ENCODE measurements around the gene PTPRN2.
"Not testable (repeated sequence)": the region's sequence is repeated elsewhere in the genome, so short reads cannot be mapped to it uniquely, and the experiment has no call there.

PTPRN2 gene

GRCh38 chr7:157707983-157708918, 879.4 kb downstream of the PTPRN2 start:
- no peak for DNase-seq

DNA sequence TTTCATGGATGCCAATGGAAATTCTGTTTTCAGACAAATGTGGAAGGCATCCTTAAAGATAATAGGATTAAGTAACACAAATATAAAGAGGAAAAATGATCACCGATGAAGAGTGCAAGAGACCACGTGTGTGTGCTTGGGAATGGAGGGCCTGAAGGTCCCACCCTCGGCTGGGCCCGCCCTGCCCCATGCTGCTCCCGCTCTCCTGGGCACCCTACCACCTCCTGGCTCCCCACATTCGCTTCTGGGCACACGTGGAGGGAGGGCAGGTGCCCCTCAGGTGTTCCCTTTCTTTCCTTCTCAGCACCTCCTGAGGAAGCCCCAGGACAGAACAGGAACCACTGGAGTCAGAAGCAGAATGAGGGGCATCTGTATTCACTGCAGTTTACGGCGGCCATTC, 883.3 kb downstream of the PTPRN2 start:
- no peak for DNase-seq

DNA sequence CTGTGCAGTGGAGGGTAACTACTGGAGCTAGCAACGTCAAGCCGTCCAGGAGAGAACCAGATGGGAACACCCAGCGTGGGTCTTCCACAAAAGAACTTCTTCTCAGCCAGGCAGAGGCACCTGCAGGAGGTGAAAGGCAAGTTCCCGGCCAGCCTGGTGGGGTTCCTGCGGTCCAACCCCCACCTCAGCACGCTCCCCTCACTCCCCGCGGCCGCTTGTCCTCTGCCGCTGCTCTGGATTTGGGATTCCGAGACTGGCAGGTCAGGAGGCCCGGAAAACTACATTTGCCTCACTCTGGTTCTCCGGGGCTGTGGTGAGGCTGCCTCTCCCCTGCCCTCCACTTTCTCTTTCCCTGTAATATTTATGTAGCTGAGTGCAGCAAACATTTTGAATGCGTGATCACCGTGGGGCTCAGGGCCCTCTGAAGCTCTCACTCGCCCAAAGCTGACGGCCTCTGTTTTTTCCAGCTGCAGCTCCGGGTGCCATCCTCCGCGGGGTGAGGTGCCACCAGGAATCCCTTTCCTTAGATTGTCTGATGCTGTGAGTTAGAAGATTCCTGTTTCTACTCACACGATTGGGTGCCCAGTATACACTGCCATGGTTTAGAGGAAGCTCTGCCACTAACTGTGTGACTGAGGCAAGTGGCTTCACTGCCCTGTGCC, 884.0 kb downstream of the PTPRN2 start:
- no peak for DNase-seq

- no peak for DNase-seq
These were observed 884.5 kb downstream of the PTPRN2 start for GRCh38 chr7:157703131-157703530.

DNA sequence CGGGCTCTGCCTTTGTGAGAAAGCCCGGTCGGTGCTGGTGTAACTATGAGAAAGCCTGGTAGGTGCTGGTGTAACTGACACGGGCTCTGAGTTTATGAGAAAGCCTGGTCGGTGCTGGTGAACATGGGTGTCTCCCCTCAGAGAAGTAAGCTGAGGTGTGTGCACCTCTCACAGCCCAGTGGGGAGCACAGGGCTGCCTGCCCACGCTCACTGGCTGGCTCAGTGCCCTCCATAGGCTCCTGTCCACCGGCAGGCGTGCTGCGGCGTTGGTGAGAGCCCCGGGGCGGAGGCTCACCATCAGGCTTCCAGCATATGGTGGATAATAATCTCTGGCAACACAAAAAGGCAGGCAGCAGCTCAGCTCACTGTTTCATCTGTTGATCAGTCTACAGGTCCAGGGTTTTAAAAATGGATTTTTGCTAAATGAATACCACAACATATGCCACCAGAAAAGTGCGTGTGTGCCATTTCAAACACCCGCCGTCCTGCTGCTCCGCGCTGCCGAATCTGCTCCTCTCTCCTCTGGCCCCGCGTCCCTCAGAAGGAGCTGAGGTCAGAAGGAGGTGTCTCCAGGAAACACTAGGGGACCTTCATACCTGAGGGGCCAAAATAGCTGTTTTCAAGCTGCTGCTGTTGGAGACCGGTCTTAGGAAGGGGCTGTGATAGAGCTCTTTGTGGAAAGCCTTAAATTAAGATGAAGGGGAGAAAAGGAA, 885.2 kb downstream of the PTPRN2 start:
- no peak for DNase-seq

DNA sequence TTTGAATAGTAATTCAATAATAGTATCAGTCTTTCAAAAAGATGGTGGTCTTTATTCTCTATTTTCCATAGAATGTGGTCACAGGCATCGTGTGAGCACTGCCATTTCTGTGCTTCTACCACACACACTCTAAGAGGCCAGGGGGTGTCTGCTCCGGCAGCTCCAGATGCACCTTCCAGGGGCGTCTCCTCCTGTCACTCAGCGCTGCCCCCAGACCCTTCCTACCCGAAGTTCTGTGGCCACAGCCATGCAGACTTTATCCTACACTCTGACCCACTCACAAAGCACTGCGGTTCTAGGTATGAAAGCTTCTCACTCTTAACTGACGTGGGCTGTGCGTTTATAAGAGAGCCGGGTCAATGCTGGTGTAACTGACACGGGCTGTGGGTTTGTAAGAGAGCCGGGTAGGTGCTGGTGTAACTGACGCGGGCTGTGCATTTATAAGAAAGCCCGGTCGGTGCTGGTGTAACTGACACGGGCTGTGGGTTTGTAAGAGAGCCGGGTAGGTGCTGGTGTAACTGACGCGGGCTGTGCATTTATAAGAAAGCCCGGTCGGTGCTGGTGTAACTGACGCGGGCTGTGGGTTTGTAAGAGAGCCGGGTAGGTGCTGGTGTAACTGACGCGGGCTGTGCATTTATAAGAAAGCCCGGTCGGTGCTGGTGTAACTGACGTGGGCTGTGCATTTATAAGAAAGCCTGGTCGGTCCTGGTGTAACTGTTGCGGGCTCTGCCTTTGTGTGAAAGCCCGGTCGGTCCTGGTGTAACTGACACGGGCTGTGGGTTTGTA, 886.0 kb downstream of the PTPRN2 start:
- not testable (repeated sequence) for DNase-seq

DNA sequence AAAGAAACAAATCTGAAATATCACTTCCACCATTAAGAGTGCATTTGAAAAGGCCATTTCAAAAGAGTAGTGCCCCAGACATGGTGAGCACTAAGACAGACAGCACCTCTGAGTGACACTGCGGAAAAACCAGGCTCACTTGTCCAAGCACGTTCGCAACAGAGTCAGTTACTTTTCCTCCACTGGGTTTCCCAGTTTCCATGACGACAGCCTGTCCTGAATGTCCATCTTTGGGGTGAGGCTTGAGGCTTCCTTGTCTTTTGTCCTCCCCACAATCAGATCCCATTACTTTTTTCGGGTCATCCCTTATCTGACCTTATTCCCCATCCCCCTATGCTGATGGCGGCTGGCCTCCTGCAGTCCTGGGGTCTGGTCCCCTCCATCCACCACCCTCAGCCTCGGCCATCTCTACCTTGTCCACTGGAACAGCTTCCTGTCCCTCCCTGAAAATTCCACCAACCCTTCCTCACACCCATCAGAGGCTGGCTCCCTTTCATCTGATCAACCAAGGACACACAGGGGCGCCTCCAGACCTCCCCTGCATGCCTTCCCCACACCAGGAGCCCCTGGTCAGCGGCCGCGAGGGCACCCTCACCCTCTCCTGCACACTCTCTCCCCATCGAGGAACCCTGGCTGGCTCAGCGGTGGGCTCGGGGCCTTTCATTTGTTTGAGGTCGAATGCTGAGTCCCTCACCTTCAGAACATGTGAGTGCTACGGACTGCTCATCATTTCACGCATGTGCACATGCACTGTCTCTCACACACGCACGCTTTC, 887.2 kb downstream of the PTPRN2 start:
- DNase-seq = no peak

DNA sequence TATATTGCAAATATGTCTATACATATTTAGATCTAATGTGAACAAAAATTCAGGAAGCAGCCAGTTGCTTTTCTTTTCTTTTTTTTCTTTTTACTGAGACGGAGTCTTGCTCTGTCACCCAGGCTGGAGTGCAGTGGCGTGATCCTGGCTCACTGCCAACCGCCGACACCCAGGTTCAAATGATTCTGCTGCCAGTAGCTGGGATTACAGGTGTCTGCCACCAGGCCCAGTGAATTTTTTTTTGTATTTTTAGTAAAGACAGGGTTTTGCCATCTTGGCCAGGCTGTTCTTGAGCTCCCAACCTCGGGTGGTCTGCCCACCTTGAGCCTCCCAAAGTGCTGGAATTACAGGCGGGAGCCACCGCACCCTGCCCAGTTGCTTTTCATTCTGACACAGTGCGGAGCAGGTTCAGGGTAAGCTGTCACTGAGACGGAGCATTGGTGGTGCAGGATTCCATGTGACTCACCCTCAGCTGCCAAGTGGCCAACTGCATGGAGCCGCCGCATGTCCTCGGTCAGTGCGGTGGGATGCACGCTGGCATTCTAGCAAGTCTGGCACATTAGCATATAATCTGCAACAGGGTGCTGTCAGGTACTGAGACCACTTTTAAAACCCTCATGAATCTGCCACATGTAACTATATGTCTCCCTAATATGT, 888.1 kb downstream of the PTPRN2 start:
- DNase-seq = no peak

- DNase-seq = not testable (repeated sequence)
These were observed 890.3 kb downstream of the PTPRN2 start for GRCh38 chr7:157697287-157697686.

DNA sequence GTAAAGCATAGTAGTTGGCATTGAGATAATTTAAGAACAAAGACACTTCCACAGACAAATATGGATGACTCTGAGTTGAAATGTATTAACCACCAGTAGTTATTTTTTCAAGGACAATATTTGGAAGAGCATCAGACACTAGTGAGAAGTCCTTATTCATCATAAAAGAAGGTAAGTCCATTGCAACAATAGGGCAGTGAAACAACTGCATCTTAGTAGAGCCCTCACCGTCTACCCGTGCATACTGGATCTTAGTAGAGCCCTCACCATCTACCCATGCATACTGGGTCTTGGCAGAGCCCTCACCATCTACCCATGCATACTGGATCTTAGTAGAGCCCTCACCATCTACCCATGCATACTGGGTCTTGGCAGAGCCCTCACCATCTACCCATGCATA, 892.0 kb downstream of the PTPRN2 start:
- not testable (repeated sequence) for DNase-seq

DNA sequence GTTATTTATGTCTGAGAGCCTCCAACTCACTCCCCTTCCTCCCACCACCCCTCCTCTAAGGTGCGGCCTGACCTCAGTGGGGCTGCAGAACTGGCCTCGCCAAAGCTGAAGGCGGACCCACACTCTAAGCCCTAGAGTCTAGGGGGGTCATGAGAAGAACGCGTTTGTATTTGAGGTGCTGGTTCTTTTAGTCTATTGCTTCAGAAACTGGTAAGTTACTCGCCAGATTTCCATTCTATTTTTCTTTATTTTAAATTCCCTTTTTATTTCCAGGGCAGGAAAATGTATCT, 893.3 kb downstream of the PTPRN2 start:
- DNase-seq = no peak

GRCh38 chr7:157693521-157694375, 893.9 kb downstream of the PTPRN2 start:
- no peak for DNase-seq

- no peak for DNase-seq
These were observed 894.5 kb downstream of the PTPRN2 start for GRCh38 chr7:157693071-157693520.

DNA sequence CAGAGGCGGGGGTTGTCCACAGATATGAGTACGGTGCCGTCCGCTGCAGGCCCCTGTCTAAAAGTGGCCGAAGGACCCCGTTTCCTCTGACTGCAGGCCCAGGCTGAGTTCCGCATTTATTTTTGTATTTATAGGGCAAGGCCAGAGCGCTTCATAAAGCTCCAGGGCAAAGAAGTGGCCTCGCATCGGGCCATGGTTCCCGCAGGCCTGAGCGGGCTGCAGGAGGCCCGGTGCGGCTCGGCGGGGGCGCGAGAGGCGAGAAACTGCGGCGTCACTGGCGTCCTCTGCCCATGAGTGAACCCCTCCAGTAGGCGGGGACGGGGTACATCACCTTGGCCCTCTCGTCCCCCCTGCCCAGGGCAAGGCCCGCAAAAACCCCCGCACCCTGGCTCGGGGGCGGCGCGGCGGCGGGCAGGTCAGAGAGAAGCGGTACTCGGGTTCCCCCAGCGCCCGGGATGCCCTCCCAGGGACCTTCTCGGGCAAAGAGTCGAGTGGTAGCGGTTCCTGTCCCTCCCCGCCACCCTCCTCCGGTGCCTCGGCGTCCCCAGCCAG, 895.1 kb downstream of the PTPRN2 start:
- DNase-seq = no peak

DNA sequence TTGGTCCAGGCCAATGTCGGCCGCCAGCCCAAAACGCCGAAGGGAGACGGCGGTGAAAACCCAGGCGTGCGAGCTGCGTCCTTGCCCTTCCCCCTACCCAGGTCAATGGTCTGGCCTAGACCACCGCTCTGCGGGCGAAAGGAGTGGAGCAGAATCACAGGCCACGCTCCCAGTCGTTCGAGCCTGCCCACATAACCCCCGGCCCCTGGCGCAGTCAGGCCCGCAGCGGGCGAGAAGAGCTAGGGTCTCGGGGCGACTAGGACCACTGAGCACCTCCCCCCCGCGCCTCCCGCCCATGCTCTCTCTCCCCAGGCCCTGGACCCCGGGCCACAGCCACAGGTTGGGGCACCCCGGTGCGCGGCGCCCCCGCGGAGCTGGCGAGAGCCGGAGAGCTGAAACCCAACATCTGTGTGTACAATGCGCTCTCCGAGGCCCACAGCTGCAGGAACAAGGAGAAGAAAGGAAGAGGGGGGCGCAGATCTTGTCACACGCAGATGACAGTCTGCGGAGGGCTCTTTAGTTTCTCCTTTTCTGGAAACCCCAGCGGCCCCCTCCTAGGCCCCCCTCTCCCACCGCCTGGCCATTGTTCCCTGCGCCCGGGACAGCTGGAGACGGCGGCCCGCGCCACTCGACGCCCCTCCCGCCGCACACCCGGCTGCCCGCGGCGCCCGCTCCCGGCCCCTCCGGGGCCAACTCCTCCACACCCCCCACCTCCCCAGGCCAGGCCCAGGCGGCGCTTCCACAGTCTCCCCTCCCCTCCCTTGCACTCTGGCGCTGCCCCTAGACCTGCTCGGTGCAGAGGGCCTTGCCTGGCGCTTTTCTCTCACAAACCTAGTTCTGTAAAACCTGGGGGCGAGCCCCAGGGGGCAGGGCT, 895.8 kb downstream of the PTPRN2 start:
- no peak for DNase-seq

- DNase-seq = no peak
These were observed 896.6 kb downstream of the PTPRN2 start for GRCh38 chr7:157690833-157691585.

DNA sequence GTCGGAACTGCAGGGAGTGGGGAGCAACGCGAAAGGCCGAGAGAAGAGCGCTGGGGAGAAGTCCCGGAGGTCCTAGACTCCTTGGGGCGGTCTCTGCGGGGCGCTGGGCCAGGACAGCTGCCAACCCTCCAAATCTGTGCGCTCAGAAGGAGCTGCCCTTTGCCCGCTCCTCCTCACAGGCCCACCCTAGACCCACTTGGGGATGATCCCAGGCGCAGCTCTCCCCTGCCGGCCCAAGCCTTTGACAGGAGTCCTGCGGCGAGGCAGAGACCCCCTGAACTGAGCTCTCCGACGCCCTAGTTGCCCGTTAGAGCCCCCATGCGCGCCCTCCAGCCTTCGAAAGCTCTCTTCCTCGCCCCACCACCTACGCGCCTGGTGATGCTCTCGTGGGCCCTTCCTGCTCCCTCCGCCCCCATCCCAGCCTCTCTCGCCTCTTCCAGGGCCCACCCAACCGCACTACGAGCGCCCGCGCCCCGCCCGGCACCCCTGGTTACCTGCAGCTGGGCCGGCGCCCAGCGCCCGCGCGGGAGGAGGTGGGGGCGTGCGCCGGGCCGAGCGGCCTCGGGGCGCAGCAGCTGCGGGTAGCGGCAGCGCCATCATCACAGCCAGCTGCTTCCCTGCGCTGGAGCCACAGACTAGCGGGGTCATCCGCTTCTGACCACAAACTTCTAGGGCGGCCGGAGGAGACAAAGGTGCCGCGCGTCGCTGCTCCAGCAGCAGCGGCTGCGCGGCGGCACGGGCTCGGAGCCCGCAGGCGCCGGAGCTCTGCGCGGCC, 897.4 kb downstream of the PTPRN2 start:
- no peak for DNase-seq
